ENCODE results near the gene PCBD1.

GRCh38 chr10:70837660-70838059 lies 50.7 kb downstream of the PCBD1 start:
- TF ChIP-seq CTCF (IDR thresholded peaks at IDR 0.05) (no peak), POLR2A (IDR thresholded peaks at IDR 0.05) (no peak)
